Lung (tissue), 12 donors: ENCODE results near the gene CPN1. TPM values are rescaled to one million over a fixed set of nuclear protein-coding genes. Genes with fewer than 3 reads are reported as not detected.

Source experiments
- ATAC-seq: fragments of 200-7000 bp; cut with Tn5 transposase; one replicate; pipeline ENCODE4 v1.9.1; 2020; ENCODE audit warnings: moderate number of reproducible peaks; ENCODE audit not compliant: insufficient read depth, low FRiP score
- DNase-seq, 3 donors: peaks; one replicate each; pipeline ENCODE4 v3.0.0-alpha.2; 2013 to 2017
- H3K27ac ChIP-seq, 2 donors: one replicate each; pipeline ENCODE4 v1.5.1; 2013; ENCODE audit warnings: mild to moderate bottlenecking in 2 of 2, moderate library complexity in 2 of 2, control low read depth in 1 of 2, inconsistent platforms in 1 of 2, low read depth in 1 of 2, low read length in 1 of 2
- H3K27me3 ChIP-seq, 3 donors: one replicate each; pipeline ENCODE4 v1.5.1; 2013; ENCODE audit warnings: low read length in 2 of 3; ENCODE audit not compliant: control insufficient read depth in 3 of 3, insufficient read depth in 3 of 3
- H3K36me3 ChIP-seq, 4 donors: one replicate each; pipeline ENCODE4 v1.5.1; 2013; ENCODE audit warnings: low read length in 4 of 4, mild to moderate bottlenecking in 1 of 4, moderate library complexity in 1 of 4; ENCODE audit not compliant: control insufficient read depth in 4 of 4, insufficient read depth in 4 of 4
- H3K4me1 ChIP-seq, 5 donors: one replicate each; pipeline ENCODE4 v1.5.1; 2013; ENCODE audit warnings: low read length in 5 of 5, mild to moderate bottlenecking in 2 of 5, moderate library complexity in 1 of 5; ENCODE audit not compliant: control insufficient read depth in 5 of 5, insufficient read depth in 5 of 5
- H3K4me3 ChIP-seq: one replicate; pipeline ENCODE4 v1.5.1; 2013; ENCODE audit warnings: mild to moderate bottlenecking, control low read depth, moderate library complexity
- H3K9ac ChIP-seq, 2 donors: one replicate each; pipeline ENCODE4 v1.5.1; 2013; ENCODE audit warnings: low read length in 2 of 2, control low read depth in 1 of 2; ENCODE audit not compliant: insufficient read depth in 1 of 2
- H3K9me3 ChIP-seq, 4 donors: one replicate each; pipeline ENCODE4 v1.5.1; 2013; ENCODE audit warnings: low read length in 3 of 4, mild to moderate bottlenecking in 1 of 4, moderate library complexity in 1 of 4; ENCODE audit not compliant: control insufficient read depth in 4 of 4, insufficient read depth in 3 of 4
- WGBS, 2 donors: extraction: QIAGEN DNeasy Blood & Tissue Kit; methylation state at CpG; one replicate each; pipeline ENCODE4 v1.1.7; 2013; 5-methylcytosine and 5-hydroxymethylcytosine counted together
- polyA plus RNA-seq, 2 donors: library from polyadenylated mRNA; stranded (reverse); fragments of 200-250 nt; gene quantifications; one replicate each; pipeline ENCODE4 v1.2.1, GENCODE V29; 2013
- total RNA-seq, 2 donors: library from RNA; depleted of rRNA in 1 of 2; stranded (reverse); fragments of >200 nt in 1 of 2; gene quantifications; one replicate each; pipeline ENCODE4 v1.2.1, GENCODE V29; 2014 to 2021
- TF ChIP-seq, protein P1 (sequence below): IDR thresholded peaks from 2 replicates; pipeline ENCODE4 v1.5.1; 2012; ENCODE audit warnings: mild to moderate bottlenecking; ENCODE audit errors: control extremely low read depth, extremely low read depth
- donor health status: control.
- donor health status: control.
- donor health status: Bipolar disorder and iron deficiency.
- donor health status: healthy.
- donor health status: DM: yes; HTN: yes; CAD: no.

CPN1 gene
- total and polyA plus RNA-seq, 4 donors: not detected

GRCh38 chr10:100114460-100114859, 32.8 kb upstream of the CPN1 start:
- H3K27me3 ChIP-seq: no peaks in the 10 kb centered on the region
- H3K9me3 ChIP-seq: peaks cover 0 to 2% (median 0%) of the 10 kb centered on the region in 4 donors
- no peak overlapping the region for H3K27ac ChIP-seq
- DNase-seq: no peak
- TF ChIP-seq, protein P1, sequence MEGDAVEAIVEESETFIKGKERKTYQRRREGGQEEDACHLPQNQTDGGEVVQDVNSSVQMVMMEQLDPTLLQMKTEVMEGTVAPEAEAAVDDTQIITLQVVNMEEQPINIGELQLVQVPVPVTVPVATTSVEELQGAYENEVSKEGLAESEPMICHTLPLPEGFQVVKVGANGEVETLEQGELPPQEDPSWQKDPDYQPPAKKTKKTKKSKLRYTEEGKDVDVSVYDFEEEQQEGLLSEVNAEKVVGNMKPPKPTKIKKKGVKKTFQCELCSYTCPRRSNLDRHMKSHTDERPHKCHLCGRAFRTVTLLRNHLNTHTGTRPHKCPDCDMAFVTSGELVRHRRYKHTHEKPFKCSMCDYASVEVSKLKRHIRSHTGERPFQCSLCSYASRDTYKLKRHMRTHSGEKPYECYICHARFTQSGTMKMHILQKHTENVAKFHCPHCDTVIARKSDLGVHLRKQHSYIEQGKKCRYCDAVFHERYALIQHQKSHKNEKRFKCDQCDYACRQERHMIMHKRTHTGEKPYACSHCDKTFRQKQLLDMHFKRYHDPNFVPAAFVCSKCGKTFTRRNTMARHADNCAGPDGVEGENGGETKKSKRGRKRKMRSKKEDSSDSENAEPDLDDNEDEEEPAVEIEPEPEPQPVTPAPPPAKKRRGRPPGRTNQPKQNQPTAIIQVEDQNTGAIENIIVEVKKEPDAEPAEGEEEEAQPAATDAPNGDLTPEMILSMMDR: no peak
- 88 to 93% methylated on average over 13 of the region's 13 CpGs for WGBS, 2 donors
- ATAC-seq: no peak
- no peaks in the 10 kb centered on the region for H3K4me1 ChIP-seq
- H3K9ac ChIP-seq: no peak overlapping the region
- no peaks in the 10 kb centered on the region for H3K36me3 ChIP-seq
- H3K4me3 ChIP-seq: no peak overlapping the region

DNA sequence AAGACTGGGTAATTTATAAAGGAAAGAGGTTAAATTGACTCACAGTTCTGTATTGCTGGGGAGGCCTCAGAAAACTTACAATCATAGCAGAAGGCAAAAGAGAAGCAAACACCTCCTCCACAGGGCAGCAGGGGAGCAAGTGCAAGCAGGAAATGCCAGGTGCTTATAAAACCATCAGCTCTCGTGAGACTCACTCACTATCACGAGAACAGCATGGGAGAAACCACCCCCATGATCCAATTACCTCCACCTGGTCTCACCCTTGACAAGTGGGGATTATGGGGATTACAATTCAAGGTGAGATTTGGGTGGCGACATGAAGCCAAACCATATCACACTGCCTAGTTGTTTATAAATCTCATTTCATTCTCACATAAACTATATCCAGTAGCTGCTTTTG, 28.0 kb upstream of the CPN1 start:
- Histone ChIP-seq H3K36me3 (no peaks in the 10 kb centered on the region), H3K4me3 (no peak overlapping the region), H3K27me3 (no peaks in the 10 kb centered on the region), H3K27ac (no peak overlapping the region), H3K9me3 (no peaks in the 10 kb centered on the region), H3K4me1 (no peaks in the 10 kb centered on the region), H3K9ac (no peak overlapping the region)
- ATAC-seq (no peak), DNase-seq (no peak)
- TF ChIP-seq, protein P1: no peak
- 36 to 39% methylated on average over 3 of the region's 3 CpGs for WGBS, 2 donors

DNA sequence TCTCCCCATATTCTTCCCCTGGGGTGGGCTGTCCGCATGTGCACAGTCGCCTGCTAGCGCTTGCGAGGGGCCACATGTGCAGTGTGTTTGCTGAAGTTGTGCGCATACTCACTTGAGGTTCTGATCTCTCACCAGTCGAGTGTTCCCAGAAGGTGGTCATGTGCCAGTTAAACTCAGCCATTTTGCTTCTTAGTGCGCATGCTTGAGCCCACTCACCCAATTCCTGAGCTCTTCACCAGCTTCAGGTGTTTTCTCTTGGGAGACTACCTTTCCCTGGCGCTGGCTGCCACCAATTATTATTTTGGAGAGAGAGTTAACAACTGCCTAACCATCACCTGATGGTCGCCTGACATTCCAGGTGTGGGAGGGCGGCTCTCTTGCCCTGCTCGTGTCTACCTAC, 25.2 kb upstream of the CPN1 start:
- TF ChIP-seq, protein P1: no peak
- Histone ChIP-seq H3K4me3 (no peak overlapping the region), H3K4me1 (no peaks in the 10 kb centered on the region), H3K27me3 (no peaks in the 10 kb centered on the region), H3K9me3 (no peaks in the 10 kb centered on the region), H3K27ac (no peak overlapping the region), H3K36me3 (no peaks in the 10 kb centered on the region), H3K9ac (no peak overlapping the region)
- 69 to 79% methylated on average over 11 of the region's 11 CpGs for WGBS, 2 donors
- DNase-seq (no peak), ATAC-seq (no peak)

GRCh38 chr10:100104300-100104699, 22.6 kb upstream of the CPN1 start:
- 91 to 92% methylated on average over 5 of the region's 5 CpGs for WGBS, 2 donors
- Histone ChIP-seq H3K27me3 (no peaks in the 10 kb centered on the region), H3K27ac (no peak overlapping the region), H3K9ac (no peak overlapping the region), H3K4me1 (no peaks in the 10 kb centered on the region), H3K9me3 (no peaks in the 10 kb centered on the region), H3K4me3 (no peak overlapping the region), H3K36me3 (no peaks in the 10 kb centered on the region)
- ATAC-seq (no peak), DNase-seq (no peak)
- TF ChIP-seq, protein P1: no peak
